ENCODE results near the gene NCKIPSD. TPM values are rescaled to one million over a fixed set of nuclear protein-coding genes. Genes with fewer than 3 reads are reported as not detected.

Gene NCKIPSD
- total RNA-seq, 1 experiment from 2014 or later = 39.2 TPM

GRCh38 chr3:48624767-48625166 lies 60.9 kb downstream of the NCKIPSD start:
- no peak for DNase-seq (ENCODE audit: low read depth)

- DNase-seq (ENCODE audit: low read depth) = no peak
Measured at GRCh38 chr3:48623851-48624547, 61.7 kb downstream of the NCKIPSD start.

Small RNA genes within 50 kb of the gene (small RNA-seq; reads per million reads assigned to genes)
- gene AC141002.1 = not detected

Other genes with a start within 250 kb of the NCKIPSD start
- gene CCDC51, start 245.8 kb downstream of the NCKIPSD start, total RNA-seq (2014; rRNA removed; shearing (Covaris generic)) = 53.4 and 69.9 TPM in 2 replicates
- 368 and 782 TPM in 2 replicates for gene TMA7, start 245.7 kb downstream of the NCKIPSD start, total RNA-seq (2014; rRNA removed; shearing (Covaris generic))
- 22.9 and 29.2 TPM in 2 replicates for gene ATRIP, start 239.2 kb downstream of the NCKIPSD start, total RNA-seq (2014; rRNA removed; shearing (Covaris generic))
- 171 and 206 TPM in 2 replicates for gene SHISA5, start 181.7 kb downstream of the NCKIPSD start, total RNA-seq (2014; rRNA removed; shearing (Covaris generic))
- gene PFKFB4, start 129.1 kb downstream of the NCKIPSD start, total RNA-seq (2014; rRNA removed; shearing (Covaris generic)) = 23.8 and 27.2 TPM in 2 replicates
- 20.4 and 21.4 TPM in 2 replicates for gene UCN2, start 122.1 kb downstream of the NCKIPSD start, total RNA-seq (2014; rRNA removed; shearing (Covaris generic))
- 3.1 and 4.2 TPM in 2 replicates for gene COL7A1, start 90.6 kb downstream of the NCKIPSD start, total RNA-seq (2014; rRNA removed; shearing (Covaris generic))
- 359 and 364 TPM in 2 replicates for gene UQCRC1, start 76.3 kb downstream of the NCKIPSD start, total RNA-seq (2014; rRNA removed; shearing (Covaris generic))
- not detected in 2 replicates for gene TMEM89, start 64.1 kb downstream of the NCKIPSD start, total RNA-seq (2014; rRNA removed; shearing (Covaris generic))
- 21.9 and 23.6 TPM in 2 replicates for gene SLC26A6, start 50.5 kb downstream of the NCKIPSD start, total RNA-seq (2014; rRNA removed; shearing (Covaris generic))
- 3.5 and 3.8 TPM in 2 replicates for gene CELSR3, start 23.0 kb downstream of the NCKIPSD start, total RNA-seq (2014; rRNA removed; shearing (Covaris generic))
- 45.8 and 65.7 TPM in 2 replicates for gene IP6K2, start 31.3 kb upstream of the NCKIPSD start, total RNA-seq (2014; rRNA removed; shearing (Covaris generic))
- 34.2 and 42.6 TPM in 2 replicates for gene PRKAR2A, start 162.0 kb upstream of the NCKIPSD start, total RNA-seq (2014; rRNA removed; shearing (Covaris generic))
- gene SLC25A20, start 213.0 kb upstream of the NCKIPSD start, total RNA-seq (2014; rRNA removed; shearing (Covaris generic)) = 14.4 and 19.8 TPM in 2 replicates
- gene ARIH2, start 232.9 kb upstream of the NCKIPSD start, total RNA-seq (2014; rRNA removed; shearing (Covaris generic)) = 109 and 119 TPM in 2 replicates